ENCODE data around the gene PLB1.

The PLB1 gene

DNA sequence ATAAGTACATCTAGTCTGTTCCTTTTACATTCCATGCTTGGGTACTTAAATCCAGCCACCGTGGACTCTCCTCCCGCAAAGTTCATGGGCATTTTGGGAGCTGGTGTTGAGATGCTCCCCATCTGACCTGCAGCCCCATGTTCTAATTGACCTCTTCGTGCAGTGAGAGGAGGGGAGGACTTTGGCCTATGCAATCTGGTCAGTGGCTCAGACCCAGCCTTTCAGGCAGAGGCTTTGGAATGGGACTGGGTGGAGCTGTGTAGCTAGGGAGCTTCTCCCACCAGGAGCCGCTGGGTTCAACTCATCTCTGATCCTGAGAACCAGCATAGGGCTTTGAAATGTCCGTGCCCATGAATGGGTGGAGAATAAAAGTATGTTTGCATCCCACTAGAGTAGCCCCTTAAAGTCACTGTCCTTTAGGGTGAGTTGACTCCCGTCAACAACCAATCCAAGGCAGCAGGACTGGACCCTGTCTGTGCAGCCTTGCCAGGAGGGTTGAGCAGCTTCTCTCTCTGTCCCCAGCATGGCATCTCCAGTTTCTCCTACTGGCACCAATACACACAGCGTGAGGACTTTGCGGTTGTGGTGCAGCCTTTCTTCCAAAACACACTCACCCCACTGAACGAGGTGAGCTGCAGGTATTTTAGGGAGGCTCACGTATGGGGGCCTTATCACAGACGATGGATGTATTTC, 135.8 kb downstream of the PLB1 start:
- DNase-seq, result no peak

DNA sequence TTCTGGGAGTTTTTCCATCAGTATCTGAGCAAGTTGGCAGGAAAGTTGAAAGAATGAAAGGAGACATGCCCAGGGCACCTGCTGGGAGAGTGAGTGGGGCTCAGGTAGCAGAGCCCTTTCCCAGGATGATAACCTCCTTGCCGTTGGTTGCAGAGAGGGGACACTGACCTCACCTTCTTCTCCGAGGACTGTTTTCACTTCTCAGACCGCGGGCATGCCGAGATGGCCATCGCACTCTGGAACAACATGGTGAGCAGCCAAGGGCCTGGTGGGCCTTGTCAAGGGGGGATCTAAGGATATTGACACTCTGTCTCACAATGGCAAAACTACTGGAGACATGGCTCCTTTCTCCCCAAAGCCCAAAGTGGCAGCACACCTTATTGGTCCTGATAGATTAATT, 136.9 kb downstream of the PLB1 start:
- DNase-seq, result no peak

DNA sequence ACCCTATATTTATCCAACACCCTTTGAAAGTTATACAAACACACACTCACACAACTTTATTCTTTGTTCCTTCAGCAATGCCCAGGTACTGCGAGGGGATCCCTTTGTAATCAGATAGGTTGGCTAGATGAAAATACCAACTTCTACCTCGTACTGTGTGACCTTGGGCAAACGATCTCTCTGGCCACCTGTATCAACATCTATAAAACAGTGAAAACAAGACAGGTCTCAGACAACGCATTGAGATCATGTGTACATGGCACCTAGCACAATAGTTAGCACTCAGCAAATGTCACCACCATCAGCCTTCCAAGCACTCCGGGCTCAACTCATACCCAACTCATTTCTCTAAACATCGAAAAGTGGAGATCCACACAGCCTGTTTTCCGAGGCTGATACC, 137.3 kb downstream of the PLB1 start:
- no peak for DNase-seq

DNA sequence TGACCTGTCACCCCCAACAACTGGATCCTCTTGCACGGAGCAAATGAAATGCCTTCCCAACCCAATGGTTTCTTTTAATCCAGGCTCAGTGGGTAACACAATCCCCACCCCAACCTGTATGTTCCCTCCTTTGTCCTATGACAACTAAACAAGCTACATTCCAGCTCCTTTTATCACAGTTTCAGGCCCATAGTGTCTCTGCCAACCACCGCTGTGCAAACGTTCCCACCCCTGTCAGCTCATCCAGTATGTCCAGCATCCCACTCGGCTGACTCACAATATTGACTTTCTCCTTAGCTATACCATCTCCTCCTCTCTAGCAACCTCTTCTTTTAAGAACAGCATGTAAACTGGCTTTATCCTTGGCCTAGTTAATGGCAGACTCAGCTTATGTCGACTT, 137.9 kb downstream of the PLB1 start:
- no peak for DNase-seq

DNA sequence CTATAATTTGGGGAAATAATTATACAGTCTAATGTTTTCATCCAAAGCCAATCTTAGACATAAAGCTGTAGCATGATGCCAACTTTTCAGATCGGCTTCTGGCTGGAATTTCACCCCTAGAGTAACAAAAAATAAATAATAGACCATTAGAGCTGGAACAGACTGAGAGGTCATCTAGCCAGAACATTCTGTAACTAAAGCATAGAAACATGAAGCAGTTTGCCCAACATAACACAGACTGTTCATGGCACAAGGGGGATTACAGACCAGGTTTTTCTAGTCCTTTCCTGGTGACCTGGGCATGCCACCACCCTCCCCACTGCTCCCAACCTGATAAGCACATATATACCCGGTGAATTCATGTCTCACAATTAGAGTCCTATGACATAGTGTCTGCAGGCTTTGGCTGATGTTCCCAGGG, 139.3 kb downstream of the PLB1 start:
- no peak for DNase-seq

DNA sequence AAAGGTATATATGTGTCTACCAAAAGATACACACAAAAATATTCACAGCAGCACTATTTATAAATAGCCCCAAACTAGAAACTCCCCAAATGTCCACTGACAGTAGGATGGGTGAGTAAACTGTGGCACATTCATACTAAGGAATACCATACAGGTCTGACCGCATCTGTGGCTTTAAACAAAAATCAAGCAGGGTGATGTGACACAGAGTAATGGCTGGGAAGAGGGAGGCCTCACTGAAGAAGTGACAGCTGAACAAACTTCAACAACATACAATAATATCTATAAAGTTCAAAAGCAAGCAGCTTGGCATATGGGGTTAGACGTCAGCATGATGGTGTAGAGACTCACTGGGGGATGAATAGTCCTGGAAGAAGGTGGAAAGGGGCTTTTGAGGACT, 140.6 kb downstream of the PLB1 start:
- no peak for DNase-seq

DNA sequence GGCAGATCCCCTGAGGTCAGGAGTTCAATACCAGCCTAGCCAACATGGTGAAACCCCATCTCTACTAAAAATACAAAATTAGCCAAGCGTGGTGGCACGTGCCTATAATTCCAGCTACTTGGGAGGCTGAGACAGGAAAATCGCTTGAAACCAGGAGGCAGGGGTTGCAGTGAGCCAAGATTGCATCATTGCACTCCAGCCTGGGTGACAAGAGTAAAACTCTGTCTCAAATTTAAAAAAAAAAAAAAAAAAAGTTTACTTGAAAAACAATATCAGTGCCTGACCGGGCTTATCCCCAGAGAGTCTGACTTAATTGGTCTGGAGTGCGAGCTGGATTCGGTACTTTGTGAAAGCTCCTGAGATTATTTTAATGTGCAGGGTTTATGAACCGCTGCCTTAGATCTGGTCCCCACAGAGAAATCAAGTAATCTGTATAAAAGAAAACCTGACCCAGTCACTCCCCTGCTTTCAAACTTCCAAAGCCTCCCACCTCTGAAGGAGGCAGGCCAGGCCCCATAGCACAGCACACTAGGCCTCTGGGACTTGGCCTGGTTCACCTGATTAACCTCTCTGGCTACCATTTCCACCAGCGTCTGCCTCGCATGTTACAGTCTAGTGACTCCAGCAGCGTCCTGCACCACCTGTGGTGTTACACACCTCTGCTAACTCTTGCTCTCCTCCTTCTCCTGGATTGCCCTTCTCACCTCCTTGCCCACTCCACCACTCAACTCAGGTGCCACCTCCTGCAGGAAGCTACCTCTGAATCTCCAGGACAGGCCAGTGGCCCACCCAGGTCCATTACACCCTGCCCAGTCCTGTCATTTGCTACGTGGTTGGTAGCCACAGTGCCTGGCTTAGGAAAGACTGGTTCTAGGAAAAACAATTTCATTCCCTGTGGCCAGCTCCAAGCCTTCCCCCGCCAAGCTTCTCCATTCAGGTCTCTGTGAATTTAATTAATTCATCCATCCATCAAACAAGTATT, 141.5 kb downstream of the PLB1 start:
- DNase-seq, result no peak

DNA sequence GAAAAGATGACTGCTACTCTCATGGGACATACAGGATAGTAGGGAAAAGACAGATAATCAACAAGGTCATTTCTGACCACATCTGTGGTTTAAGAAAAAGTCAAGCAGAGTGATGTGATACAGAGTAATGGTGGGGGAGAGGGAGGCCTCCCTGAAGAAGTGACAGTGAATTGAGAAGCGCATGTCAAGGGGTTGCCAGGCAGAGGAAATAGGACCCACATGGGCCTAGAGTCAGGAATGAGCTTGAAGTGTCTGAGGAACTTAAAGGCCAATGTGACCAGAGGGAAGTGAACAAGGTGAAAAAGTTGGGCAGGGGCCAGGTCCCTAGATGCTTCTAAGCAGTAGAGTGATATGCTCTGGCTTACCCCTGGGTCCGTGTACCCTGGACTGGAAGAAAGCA, 142.2 kb downstream of the PLB1 start:
- no peak for DNase-seq

DNA sequence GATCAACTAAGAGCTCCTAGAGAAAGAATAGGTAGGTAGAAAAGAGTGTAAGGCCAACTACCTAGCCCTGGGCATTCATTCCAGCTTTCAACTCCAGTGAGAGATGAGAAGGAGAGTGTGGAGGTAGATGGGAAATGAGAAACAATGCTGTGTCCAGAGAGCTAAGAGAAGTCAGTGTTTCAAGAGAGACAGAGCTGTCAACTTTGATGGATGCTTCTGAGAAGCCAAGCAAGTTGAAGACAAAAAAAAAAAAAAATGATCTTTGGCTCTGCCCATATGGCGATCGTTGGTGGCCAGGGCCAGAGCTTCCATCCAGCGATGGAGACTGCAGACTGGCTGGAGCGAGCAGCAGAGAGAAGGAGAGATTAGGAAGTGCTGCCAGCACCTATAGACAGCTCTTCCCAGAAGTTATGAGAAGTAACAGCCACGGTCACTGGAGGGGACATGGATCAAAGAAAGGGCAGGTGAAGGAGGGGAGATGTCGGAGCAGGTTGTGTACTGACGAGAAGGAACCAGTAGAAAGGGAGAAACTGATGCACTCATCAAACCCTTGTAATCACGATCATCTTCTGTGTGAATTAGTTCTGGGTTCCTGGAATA, 143.3 kb downstream of the PLB1 start:
- no peak for DNase-seq

DNA sequence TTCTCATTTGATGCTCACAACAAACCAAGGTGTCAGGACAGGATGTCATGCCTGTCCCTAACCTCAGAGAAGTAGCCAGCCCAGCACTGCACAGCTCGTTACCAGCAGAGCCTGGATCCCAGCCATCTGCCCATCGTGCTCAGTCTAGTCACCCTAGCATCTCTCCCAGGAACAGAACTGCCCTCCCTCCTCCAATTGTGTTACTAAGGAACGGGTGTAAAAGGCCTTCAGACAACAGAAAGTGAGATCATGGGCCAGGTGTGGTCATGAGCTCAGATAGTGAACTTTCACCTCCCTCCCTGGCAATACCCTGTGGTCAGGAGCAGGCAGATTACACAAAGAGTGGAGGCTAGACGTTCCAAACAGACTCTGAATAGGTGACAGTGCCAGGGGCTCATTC, 144.0 kb downstream of the PLB1 start:
- no peak for DNase-seq

DNA sequence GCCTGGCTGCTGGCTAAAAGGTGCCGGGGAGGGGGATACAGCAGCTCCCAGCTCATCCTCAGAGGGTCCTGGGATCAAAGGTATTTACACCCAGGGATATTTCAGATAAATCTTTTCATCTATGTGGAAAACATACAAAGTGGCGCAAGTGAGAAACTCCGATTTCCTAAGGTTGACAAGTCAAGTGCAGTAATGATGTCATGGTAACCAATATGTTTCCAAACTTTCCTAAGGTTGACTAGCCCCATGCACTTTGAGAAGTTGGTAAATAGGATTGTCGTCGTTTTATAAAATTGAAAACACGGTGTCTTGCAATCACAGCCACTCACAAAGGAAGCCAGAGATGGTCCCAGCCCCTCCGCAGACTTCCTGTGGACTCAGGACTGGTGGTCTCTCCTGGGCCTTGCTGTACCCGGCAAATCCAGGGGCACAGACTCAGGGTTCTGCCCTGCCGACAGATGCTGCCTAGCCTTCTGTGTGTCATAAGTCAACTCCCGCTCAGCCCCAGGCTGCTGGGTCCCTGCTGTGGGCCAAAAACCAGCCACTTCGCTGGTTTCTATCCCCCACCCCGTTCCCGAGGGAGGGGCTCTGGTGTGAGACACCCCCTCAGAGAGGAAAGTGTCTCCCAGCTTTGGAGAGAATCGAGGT, 144.5 kb downstream of the PLB1 start:
- DNase-seq, result no peak

DNA sequence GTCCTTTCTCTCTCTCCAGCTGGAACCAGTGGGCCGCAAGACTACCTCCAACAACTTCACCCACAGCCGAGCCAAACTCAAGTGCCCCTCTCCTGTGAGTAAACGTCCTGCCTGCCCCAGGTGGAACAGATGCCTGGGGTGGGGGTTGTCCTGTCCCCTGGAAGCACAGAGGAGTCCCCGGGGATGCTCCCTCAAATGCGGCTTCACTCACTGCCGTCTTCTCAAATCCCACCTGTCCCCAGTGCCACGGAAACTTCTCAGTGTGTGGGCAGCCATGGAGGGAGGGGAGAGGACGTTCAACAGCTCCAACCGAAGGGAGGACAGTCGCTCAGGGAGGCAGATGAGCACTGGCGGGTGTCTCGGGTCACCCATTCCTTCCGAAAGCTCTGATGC, 145.0 kb downstream of the PLB1 start:
- no peak for DNase-seq

DNA sequence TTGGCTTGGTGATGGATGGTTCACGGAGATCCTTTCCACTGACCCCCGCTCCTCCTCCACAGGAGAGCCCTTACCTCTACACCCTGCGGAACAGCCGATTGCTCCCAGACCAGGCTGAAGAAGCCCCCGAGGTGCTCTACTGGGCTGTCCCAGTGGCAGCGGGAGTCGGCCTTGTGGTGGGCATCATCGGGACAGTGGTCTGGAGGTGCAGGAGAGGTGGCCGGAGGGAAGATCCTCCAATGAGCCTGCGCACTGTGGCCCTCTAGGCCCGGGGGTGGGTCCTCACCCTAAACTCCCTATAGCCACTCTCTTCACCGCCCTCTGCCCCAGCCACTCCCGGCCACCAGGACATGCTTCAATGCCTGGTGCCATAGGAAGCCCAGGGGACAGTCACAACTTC, 146.9 kb downstream of the PLB1 start:
- no peak for DNase-seq

DNA sequence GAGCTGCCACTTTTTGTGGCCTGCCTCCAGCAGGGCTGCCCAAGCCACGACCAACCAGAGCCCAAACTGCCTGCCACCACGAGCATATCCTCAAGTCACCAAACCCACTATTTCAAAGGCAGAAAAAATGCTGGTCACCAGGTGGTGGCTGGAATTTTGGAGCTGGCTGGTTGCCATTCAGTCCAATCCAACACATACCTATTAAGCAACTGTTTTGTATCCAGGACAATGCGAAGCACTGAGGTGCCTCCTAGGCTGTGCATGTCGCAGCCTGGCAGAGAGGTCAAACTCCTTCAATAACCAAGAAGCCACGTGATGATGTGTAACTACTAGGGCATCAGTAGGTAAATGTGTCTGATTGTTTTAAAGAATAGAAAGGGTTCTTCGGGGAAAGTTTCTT, 147.5 kb downstream of the PLB1 start:
- DNase-seq, result no peak

DNA sequence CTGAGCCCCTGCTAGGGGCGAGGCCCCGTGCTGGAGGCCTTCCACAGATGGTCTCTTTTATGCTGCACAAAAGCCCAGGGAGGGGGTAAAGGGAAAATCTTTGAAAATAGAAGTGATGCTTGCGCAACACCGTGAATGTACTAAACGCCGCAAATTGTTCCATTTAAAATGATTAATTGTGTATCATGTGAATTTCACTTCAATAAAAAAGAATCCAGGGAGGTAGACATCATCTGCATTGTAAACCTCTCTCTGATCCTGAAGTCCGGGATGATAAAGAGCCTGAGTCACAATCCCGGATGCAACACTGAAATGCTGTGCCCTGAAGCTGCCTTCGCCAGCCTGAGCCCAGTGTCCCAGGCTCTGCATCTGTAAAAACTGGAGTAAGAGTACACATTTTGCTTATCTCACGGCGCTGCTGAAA, 148.1 kb downstream of the PLB1 start:
- DNase-seq, result no peak

DNA sequence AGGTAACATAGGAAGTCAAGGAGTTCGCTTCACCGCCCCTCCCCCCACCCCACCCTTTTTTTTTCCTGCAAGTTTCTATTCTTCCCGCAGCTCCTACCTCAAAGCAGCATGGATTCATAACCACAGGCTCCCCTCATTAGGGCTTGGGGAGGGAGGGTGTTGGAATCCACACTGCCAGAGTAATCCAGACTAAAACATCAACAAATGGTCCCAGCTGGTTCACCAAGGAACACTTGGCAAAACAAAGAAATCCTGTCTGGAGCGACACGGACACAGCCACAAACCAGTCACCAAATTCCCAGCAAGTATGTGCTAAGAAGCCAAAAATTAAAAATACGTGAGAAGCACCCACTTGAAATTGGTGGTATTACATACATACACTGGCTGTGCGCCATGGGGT, 148.9 kb downstream of the PLB1 start:
- no peak for DNase-seq

DNA sequence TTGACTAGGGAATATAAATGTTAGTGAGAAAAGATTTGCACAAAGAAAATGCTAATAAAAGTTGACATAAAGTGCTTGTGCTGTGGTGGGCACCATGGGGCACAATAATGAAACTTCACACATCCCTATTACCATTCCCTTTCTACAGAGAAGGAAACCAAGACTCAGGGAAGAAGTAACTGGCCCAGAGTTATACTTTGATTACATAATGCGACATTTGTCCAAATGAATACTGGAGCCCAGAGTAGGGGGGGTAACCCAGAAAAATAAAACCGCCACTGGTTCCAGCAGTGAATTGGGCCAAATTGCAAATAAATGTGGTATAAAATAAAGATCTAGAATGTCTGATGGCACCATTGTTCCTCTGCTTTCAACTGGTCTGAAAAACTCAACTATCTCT, 149.7 kb downstream of the PLB1 start:
- no peak for DNase-seq

DNA sequence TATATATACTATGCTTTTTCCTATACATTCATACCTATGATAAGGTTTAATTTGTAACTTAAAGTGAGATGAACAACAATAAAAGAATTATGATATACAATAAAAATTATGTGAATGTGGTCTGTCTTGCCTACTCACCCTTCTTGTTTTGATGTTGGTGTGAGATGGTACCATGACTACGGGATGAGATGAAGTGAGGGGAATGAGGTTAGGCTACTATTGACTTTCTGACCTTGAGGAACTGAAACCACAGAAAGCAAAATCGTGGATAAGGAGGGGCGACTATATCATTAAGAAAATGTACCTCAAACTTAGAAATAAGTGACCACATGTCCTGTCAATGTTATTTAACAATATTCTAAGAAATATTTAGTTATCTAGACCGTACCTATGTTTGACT, 151.8 kb downstream of the PLB1 start:
- DNase-seq, result no peak

DNA sequence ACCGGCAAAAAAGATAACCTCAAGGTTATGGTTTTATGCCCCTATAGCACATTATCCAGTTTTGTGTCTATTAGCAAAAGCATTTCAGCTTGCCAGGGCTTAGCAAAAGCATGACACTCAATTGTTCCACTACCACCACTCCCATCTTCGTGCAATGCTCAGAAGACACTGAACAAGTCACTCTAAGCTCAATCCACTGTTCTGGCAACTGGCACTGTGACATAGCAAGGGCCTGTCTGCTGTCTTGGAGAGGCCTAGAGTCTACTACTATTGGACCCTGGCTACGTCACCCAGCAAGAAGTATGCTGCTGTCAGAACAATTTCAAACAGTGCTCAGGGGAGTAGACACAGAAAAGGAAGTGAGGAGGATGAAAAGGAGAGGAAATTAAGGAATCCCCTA, 152.3 kb downstream of the PLB1 start:
- DNase-seq, result no peak

DNA sequence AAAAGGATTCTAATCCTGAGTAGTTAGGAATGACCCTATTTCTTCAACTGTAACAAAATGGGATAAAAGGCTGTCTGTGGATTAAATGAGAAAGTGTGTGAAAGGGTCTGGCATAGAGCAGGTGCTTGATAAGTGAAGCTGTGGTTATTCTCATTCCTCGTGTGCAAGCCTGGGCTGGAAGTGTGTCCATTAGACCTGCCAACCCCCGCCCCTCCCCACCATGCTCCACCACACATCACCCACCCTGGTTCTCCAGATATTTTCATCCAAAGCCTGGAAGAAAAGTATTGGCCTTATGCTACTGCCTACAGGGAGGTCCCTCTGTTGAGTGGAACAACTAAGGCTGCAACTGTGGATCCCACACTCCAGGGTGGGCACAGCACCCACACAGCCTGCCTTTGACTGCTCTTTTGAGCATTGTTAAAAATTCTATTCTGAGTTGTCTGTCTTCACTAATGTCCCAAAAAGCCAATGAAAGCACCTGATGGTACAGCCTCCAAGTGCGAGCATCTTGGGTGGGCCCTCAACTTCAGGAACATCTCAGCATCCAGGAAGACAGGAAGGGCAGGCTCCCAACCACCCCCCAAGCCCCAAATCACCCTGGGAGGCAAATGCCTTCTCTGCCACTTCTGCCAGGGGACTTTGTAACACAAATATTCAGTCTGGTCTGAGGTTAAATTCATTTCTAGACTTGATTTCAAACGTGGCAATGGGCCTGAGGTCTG, 153.0 kb downstream of the PLB1 start:
- no peak for DNase-seq

DNA sequence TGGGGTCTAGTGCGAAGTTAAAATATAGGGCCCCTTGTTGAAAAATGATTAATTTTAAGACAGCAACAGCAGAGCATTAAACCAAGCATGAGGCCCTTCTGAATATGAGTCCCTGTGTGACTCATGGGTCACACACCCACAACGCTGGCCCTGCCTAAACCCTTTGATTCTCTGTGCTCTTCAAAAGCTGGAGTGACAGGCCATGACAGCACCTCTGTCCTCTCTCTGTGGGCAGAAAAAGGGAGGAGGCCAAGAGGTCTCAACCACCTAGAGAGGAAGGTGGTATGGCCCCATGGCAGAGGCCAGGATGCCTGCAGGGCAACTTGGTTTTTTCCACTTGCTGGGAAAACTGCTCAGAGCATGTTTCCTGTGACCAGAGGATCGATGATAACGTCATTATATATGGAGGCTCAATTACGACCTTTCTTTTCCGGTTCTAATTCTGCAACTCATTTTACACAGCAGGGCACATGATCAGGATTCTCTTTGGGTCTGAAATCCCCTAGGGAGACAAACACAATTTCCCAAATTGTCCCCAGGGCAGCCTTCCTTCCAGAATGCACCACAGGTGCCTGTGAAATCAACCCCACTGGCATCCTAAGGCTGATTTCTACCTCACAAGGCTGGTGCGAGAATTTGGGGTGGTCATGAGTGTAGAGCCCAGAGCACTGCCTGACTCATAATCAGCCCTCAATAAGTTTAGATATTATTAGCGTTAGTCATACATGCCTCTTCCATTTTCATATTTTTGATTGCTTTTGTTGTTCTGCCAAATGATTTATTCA, 153.8 kb downstream of the PLB1 start:
- DNase-seq, result peak; percentile 2

DNA sequence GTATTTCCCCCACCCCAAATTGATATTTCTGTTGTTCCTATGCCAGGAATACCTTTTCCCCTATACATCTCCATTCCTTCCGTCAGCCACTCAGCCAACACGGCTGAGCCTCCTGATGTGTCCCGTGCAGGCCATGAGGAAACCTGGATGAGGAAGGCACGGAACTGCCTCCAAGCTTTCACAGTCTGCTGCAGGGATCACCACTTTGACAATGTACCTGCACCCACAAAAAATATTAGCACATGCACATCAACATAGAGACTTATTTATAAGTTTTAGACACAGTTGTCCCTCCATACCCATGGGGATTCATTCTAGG, 154.4 kb downstream of the PLB1 start:
- no peak for DNase-seq

All from NCI-H1436 treated with DMSO at 0.1 percent for 48 hours (cell line).